Brain microvascular endothelial cell (primary cell): ENCODE data around the gene CLPTM1L.

ENCODE experiments used
- DNase-seq: peaks from one replicate; pipeline ENCODE4 v3.0.0-alpha.2; 2020
- H3K27ac ChIP-seq: fragments of 250-450 bp; sonication (Bioruptor Pico); 2 replicates; pipeline ENCODE4 v1.5.1; 2020; ENCODE audit warnings: mild to moderate bottlenecking, moderate library complexity
- H3K27me3 ChIP-seq: fragments of 250-450 bp; sonication (Bioruptor Pico); replicated peaks from 2 replicates; pipeline ENCODE4 v1.5.1; 2020; ENCODE audit warnings: mild to moderate bottlenecking
- H3K36me3 ChIP-seq: fragments of 250-450 bp; sonication (Bioruptor Pico); replicated peaks from 2 replicates; pipeline ENCODE4 v1.5.1; 2020; ENCODE audit warnings: mild to moderate bottlenecking
- H3K4me3 ChIP-seq: 2 replicates; pipeline ENCODE4 v1.5.1; 2011; ENCODE audit warnings: low read depth, mild to moderate bottlenecking, control low read depth, low read length, moderate library complexity
- CTCF ChIP-seq: IDR thresholded peaks from 2 replicates; pipeline ENCODE4 v1.5.1; 2011; ENCODE audit warnings: low read depth, mild to moderate bottlenecking, moderate library complexity, low read length, control low read depth, inconsistent platforms; ENCODE audit errors: missing control alignments
- in situ Hi-C: cut with HindIII; loops from 2 replicates; pipeline ENCODE4 v1.10.0; 2017; ENCODE audit warnings: low sequenced_read_pairs, low pct_ligation_motif_present

Gene CLPTM1L

GRCh38 chr5:1319436-1320256 is 25.3 kb downstream of the CLPTM1L start:
- peaks cover 61% of the 10 kb centered on the region for H3K36me3 ChIP-seq
- no peak for TF ChIP-seq CTCF
- in situ Hi-C loops, result loop anchor here (25.0 kb wide), 1 partner anchor 107 kb away; the partner anchor contains the start of gene SLC6A19
- H3K27ac ChIP-seq, result no peak overlapping the region
- no peak for DNase-seq
- H3K4me3 ChIP-seq, result no peak overlapping the region
- no peaks in the 10 kb centered on the region for H3K27me3 ChIP-seq

GRCh38 chr5:1318659-1319251 is 26.1 kb downstream of the CLPTM1L start:
- no peak for TF ChIP-seq CTCF
- Histone ChIP-seq H3K27ac (no peak overlapping the region), H3K27me3 (no peaks in the 10 kb centered on the region), H3K36me3 (peaks cover 52% of the 10 kb centered on the region), H3K4me3 (no peak overlapping the region)
- in situ Hi-C loops, result loop anchor here (25.0 kb wide), 1 partner anchor 106 kb away; the partner anchor contains the start of gene SLC6A19
- no peak for DNase-seq

- Histone ChIP-seq H3K27me3 (no peaks in the 10 kb centered on the region), H3K27ac (no peak overlapping the region), H3K4me3 (no peak overlapping the region), H3K36me3 (peaks cover 48% of the 10 kb centered on the region)
- TF ChIP-seq CTCF, result no peak
- no peak for DNase-seq
- in situ Hi-C loops, result loop anchor here (25.0 kb wide), 1 partner anchor 106 kb away; the partner anchor contains the start of gene SLC6A19
These were observed 26.9 kb downstream of the CLPTM1L start for GRCh38 chr5:1317921-1318565.

GRCh38 chr5:1316588-1317340 is 28.1 kb downstream of the CLPTM1L start:
- DNase-seq, result no peak
- no peak overlapping the region for H3K4me3 ChIP-seq
- TF ChIP-seq CTCF, result no peak
- no peak overlapping the region for H3K27ac ChIP-seq
- no peaks in the 10 kb centered on the region for H3K27me3 ChIP-seq
- peaks cover 38% of the 10 kb centered on the region for H3K36me3 ChIP-seq
- in situ Hi-C loops, result loop anchor here (25.0 kb wide), 1 partner anchor 104 kb away; the partner anchor contains the start of gene SLC6A19
